HEK293 (cell line): Measurements from ENCODE around the gene SUSD4.

Experiments
- CTCF ChIP-seq: fragments of 450-650 bp; formaldehyde crosslinking; IDR thresholded peaks from 2 replicates; pipeline ENCODE4 v1.5.1; 2016; ENCODE audit warnings: missing biosample characterization, missing genetic modification characterization
- MYNN ChIP-seq: fragments of 450-650 bp; formaldehyde crosslinking; IDR thresholded peaks from 2 replicates; pipeline ENCODE4 v1.5.1; 2016; ENCODE audit warnings: missing biosample characterization, missing genetic modification characterization, borderline replicate concordance
- PRDM2 ChIP-seq: fragments of 450-650 bp; formaldehyde crosslinking; IDR thresholded peaks from 2 replicates; pipeline ENCODE4 v1.5.1; 2016; ENCODE audit warnings: missing biosample characterization, missing genetic modification characterization, borderline replicate concordance
- SP2 ChIP-seq: fragments of 450-650 bp; formaldehyde crosslinking; IDR thresholded peaks from 2 replicates; pipeline ENCODE4 v1.5.1; 2016; ENCODE audit warnings: missing biosample characterization, missing genetic modification characterization
- ZBTB49 ChIP-seq: fragments of 450-650 bp; formaldehyde crosslinking; IDR thresholded peaks from 2 replicates; pipeline ENCODE4 v1.5.1; 2016; ENCODE audit warnings: missing biosample characterization, missing genetic modification characterization, low read depth
- ZBTB8A ChIP-seq: fragments of 450-650 bp; formaldehyde crosslinking; IDR thresholded peaks from 2 replicates; pipeline ENCODE4 v1.5.1; 2016; ENCODE audit warnings: missing biosample characterization, missing genetic modification characterization
- ZNF354C ChIP-seq: fragments of 450-650 bp; formaldehyde crosslinking; IDR thresholded peaks from 2 replicates; pipeline ENCODE4 v1.5.1; 2016; ENCODE audit warnings: missing biosample characterization, missing genetic modification characterization, low read depth, borderline replicate concordance
- ZNF560 ChIP-seq: fragments of 450-650 bp; formaldehyde crosslinking; IDR thresholded peaks from 2 replicates; pipeline ENCODE4 v1.5.1; 2017; ENCODE audit warnings: missing biosample characterization, missing genetic modification characterization, borderline replicate concordance

GRCh38 chr1:223243441-223244050 is 120.4 kb downstream of the SUSD4 start:
- TF ChIP-seq CTCF (tag by site-specific recombination) (no peak), SP2 (no peak), ZNF560 (tag by site-specific recombination) (no peak), ZNF354C (tag by site-specific recombination) (no peak), ZBTB49 (tag by site-specific recombination) (no peak), ZBTB8A (tag by site-specific recombination) (no peak), MYNN (no peak), PRDM2 (tag by site-specific recombination) (no peak)
